Stomach (tissue), 4 donors: ENCODE data around the gene FOXJ3.

Experiments used
- CTCF ChIP-seq, 7 experiments: fragments of 450-650 bp in 4 of 7; fragments of 200-600 bp in 3 of 7; sonication (generic) in 3 of 7; IDR thresholded peaks; one replicate each; pipeline ENCODE4 v1.5.1; 2016 to 2019; ENCODE audit warnings: antibody characterized with exemption in 7 of 7, control low read depth in 2 of 7, mild to moderate bottlenecking in 1 of 7
- EP300 ChIP-seq: sonication (generic); formaldehyde crosslinking; IDR thresholded peaks from one replicate; pipeline ENCODE4 v1.6.1; 2017; ENCODE audit warnings: antibody characterized with exemption

GRCh38 chr1:42154685-42155084 lies 180.3 kb downstream of the FOXJ3 start:
- TF ChIP-seq CTCF (IDR thresholded peaks at IDR 0.05) (no peak), EP300 (no peak)
